HCT116 (cell line): ENCODE measurements around the gene RRBP1. TPM values are rescaled to one million over a fixed set of nuclear protein-coding genes. Genes with fewer than 3 reads are reported as not detected.

Experiments
- ATAC-seq: fragments of 200-7000 bp; cut with Tn5 transposase; 2 replicates; pipeline ENCODE4 v1.9.1; 2020; ENCODE audit warnings: mild to moderate bottlenecking, moderate library complexity
- BruUV-seq: library from RNA; stranded (reverse); fragments of 400-500 nt; replicated peaks from 2 replicates; lab custom pipeline; 2021; lab: Mats Ljungman, UMichigan
- CTCF ChIA-PET: fragments of 300-600 bp; sonication (Branson Sonifier 250); formaldehyde crosslinking; loops from one replicate; lab custom pipeline; 2021; ENCODE audit warnings: antibody characterized with exemption; lab: Charles Lee
- POLR2A ChIA-PET: fragments of 300-600, 350-600 bp; sonication (Branson Sonifier 250); formaldehyde crosslinking; loops from one replicate; lab custom pipeline; 2021; ENCODE audit warnings: antibody characterized with exemption; lab: Charles Lee
- RAD21 ChIA-PET, 2 experiments: fragments of 300-600 bp; sonication (Branson Sonifier 250); formaldehyde crosslinking; loops; one replicate each; lab custom pipeline; 2023; ENCODE audit warnings: low total read pairs in 2 of 2; ENCODE audit not compliant: uncharacterized antibody in 2 of 2, unreplicated experiment in 2 of 2, low non-redundant PET in 1 of 2; lab: Charles Lee
- DNase-seq: peaks from one replicate; pipeline ENCODE4 v3.0.0-alpha.2; 2010; ENCODE audit warnings: low read depth, low spot score
- H2AFZ ChIP-seq: fragments of 200-600 bp; shearing (Covaris generic), sonication (generic); 2 replicates; pipeline ENCODE4 v1.6.1; 2017; ENCODE audit warnings: low read depth, mixed run types, mixed read lengths, antibody characterized with exemption, low read length; ENCODE audit not compliant: poor library complexity, severe bottlenecking
- H3K27ac ChIP-seq: 2 replicates; pipeline ENCODE4 v1.5.1; 2012; ENCODE audit warnings: low read depth, low read length
- H3K27me3 ChIP-seq: fragments of 200-600 bp; sonication (generic); 2 replicates; pipeline ENCODE4 v1.6.1; 2016; ENCODE audit warnings: mixed run types, low read length, mixed read lengths; ENCODE audit not compliant: insufficient read depth
- H3K36me3 ChIP-seq, 2 experiments: fragments of 200-500 bp in 1 of 2; fragments of 200-600 bp in 1 of 2; sonication (Bioruptor generic) in 1 of 2; sonication (generic) in 1 of 2; 2 replicates each; pipeline versions ENCODE4 v1.5.1 to v1.6.1; 2014 to 2016; ENCODE audit warnings: low read length in 2 of 2, inconsistent platforms in 1 of 2, mixed read lengths in 1 of 2, mixed run types in 1 of 2; ENCODE audit not compliant: insufficient read depth in 2 of 2, control insufficient read depth in 1 of 2
- H3K4me1 ChIP-seq, 2 experiments: fragments of 200-600 bp in 1 of 2; sonication (generic) in 1 of 2; 2 replicates each; pipeline versions ENCODE4 v1.5.1 to v1.6.1; 2012 to 2017; ENCODE audit warnings: low read length in 2 of 2, inconsistent platforms in 1 of 2, mild to moderate bottlenecking in 1 of 2, mixed read lengths in 1 of 2, mixed run types in 1 of 2, moderate library complexity in 1 of 2; ENCODE audit not compliant: insufficient read depth in 2 of 2, control insufficient read depth in 1 of 2
- H3K4me2 ChIP-seq: fragments of 200-600 bp; sonication (generic); 2 replicates; pipeline ENCODE4 v1.6.1; 2017; ENCODE audit warnings: mixed run types, low read length, mixed read lengths
- H3K4me3 ChIP-seq, 2 experiments: fragments of 200-600 bp in 1 of 2; sonication (generic) in 1 of 2; replicated peaks in 1 of 2; 2 replicates each; pipeline ENCODE4 v1.5.1; 2011 to 2016; ENCODE audit warnings: low read length in 2 of 2, control low read depth in 1 of 2, low read depth in 1 of 2, mild to moderate bottlenecking in 1 of 2, mixed read lengths in 1 of 2, mixed run types in 1 of 2
- H3K79me2 ChIP-seq: fragments of 200-600 bp; sonication (generic); 2 replicates; pipeline ENCODE4 v1.6.1; 2017; ENCODE audit warnings: mild to moderate bottlenecking, mixed run types, low read length, moderate library complexity, mixed read lengths; ENCODE audit not compliant: insufficient read depth
- H3K9ac ChIP-seq: fragments of 200-600 bp; sonication (generic); 2 replicates; pipeline ENCODE4 v1.6.1; 2016; ENCODE audit warnings: low read length, mixed read lengths
- H3K9me2 ChIP-seq: fragments of 200-600 bp; sonication (generic), shearing (Covaris generic); 2 replicates; pipeline ENCODE4 v1.6.1; 2017; ENCODE audit warnings: mixed run types, mild to moderate bottlenecking, moderate library complexity; ENCODE audit not compliant: insufficient read depth
- H3K9me3 ChIP-seq, 2 experiments: fragments of 200-500 bp in 1 of 2; fragments of 200-600 bp in 1 of 2; sonication (Bioruptor generic) in 1 of 2; sonication (generic) in 1 of 2; 2 replicates each; pipeline ENCODE4 v1.6.1; 2014 to 2017; ENCODE audit warnings: low read length in 2 of 2, mixed read lengths in 2 of 2, inconsistent platforms in 1 of 2, low read depth in 1 of 2, mild to moderate bottlenecking in 1 of 2, mixed run types in 1 of 2, moderate library complexity in 1 of 2; ENCODE audit not compliant: control insufficient read depth in 1 of 2, insufficient read depth in 1 of 2
- H4K20me1 ChIP-seq: fragments of 200-600 bp; sonication (generic), shearing (Covaris generic); 2 replicates; pipeline ENCODE4 v1.6.1; 2017; ENCODE audit warnings: mixed run types, mild to moderate bottlenecking, moderate library complexity; ENCODE audit not compliant: insufficient read depth
- CBX3 ChIP-seq: IDR thresholded peaks from 2 replicates; pipeline ENCODE4 v1.6.1; 2012; ENCODE audit warnings: low read depth
- CEBPB ChIP-seq: IDR thresholded peaks from 2 replicates; pipeline ENCODE4 v1.6.1; 2012; ENCODE audit warnings: low read depth
- CTCF ChIP-seq, 3 experiments: fragments of 200-600 bp in 1 of 3; sonication (generic) in 1 of 3; IDR thresholded peaks in 2 of 3; conservative IDR thresholded peaks in 1 of 3; 2 replicates each; pipeline ENCODE4 v1.5.1; 2012 to 2017; ENCODE audit warnings: low read depth in 2 of 3, low read length in 2 of 3, antibody characterized with exemption in 1 of 3, borderline replicate concordance in 1 of 3, control low read depth in 1 of 3, mild to moderate bottlenecking in 1 of 3, mixed read lengths in 1 of 3, mixed run types in 1 of 3, moderate library complexity in 1 of 3; ENCODE audit not compliant: insufficient read depth in 1 of 3
- EZH2 ChIP-seq: fragments of 200-600 bp; sonication (generic); IDR thresholded peaks from 2 replicates; pipeline ENCODE4 v1.6.1; 2017; ENCODE audit warnings: antibody characterized with exemption, mixed run types
- FOSL1 ChIP-seq: IDR thresholded peaks from 2 replicates; pipeline ENCODE4 v1.6.1; 2012; ENCODE audit warnings: low read depth
- JUND ChIP-seq: IDR thresholded peaks from 2 replicates; pipeline ENCODE4 v1.6.1; 2012
- POLR2AphosphoS5 ChIP-seq: IDR thresholded peaks from 2 replicates; pipeline ENCODE4 v1.6.1; 2011; ENCODE audit warnings: mild to moderate bottlenecking, low read depth, low read length, moderate library complexity
- RAD21 ChIP-seq: IDR thresholded peaks from 2 replicates; pipeline ENCODE4 v1.6.1; 2012; ENCODE audit warnings: low read depth, mild to moderate bottlenecking
- REST ChIP-seq: IDR thresholded peaks from 2 replicates; pipeline ENCODE4 v1.6.1; 2012; ENCODE audit warnings: low read depth
- SP1 ChIP-seq: IDR thresholded peaks from 2 replicates; pipeline ENCODE4 v1.6.1; 2012; ENCODE audit warnings: low read depth
- SRF ChIP-seq: IDR thresholded peaks from 2 replicates; pipeline ENCODE4 v1.6.1; 2012; ENCODE audit warnings: low read depth
- YY1 ChIP-seq: IDR thresholded peaks from 2 replicates; pipeline ENCODE4 v1.6.1; 2011; ENCODE audit warnings: low read length, low read depth, moderate library complexity, mild to moderate bottlenecking; ENCODE audit not compliant: insufficient replicate concordance; ENCODE audit errors: extremely low read depth
- ZBTB33 ChIP-seq: IDR thresholded peaks from 2 replicates; pipeline ENCODE4 v1.6.1; 2011; ENCODE audit warnings: mild to moderate bottlenecking, low read length, moderate library complexity; ENCODE audit not compliant: insufficient replicate concordance; ENCODE audit errors: extremely low read depth
- ZFX ChIP-seq: fragments of 450-650 bp; IDR thresholded peaks from 2 replicates; pipeline ENCODE4 v1.6.1; 2017
- ZNF274 ChIP-seq: fragments of 200-500 bp; sonication (Bioruptor generic); IDR thresholded peaks from 2 replicates; pipeline ENCODE4 v1.6.1; 2014; ENCODE audit warnings: mild to moderate bottlenecking, low read depth, low read length, inconsistent platforms
- intact Hi-C: fragments of 100-400 bp; cut with micrococcal nuclease; formaldehyde crosslinking; loops from 2 replicates; pipeline ENCODE4 v1.10.0; 2022
- total RNA-seq: library from RNA; stranded (reverse); gene quantifications from one replicate; pipeline ENCODE4 v1.2.1, GENCODE V29; 2021; ENCODE audit not compliant: unreplicated experiment

The RRBP1 gene
- total RNA-seq, 1 experiment from 2014 or later: 123 TPM

- BruUV-seq: no TSS peak
- Histone ChIP-seq H3K27me3 (no peaks in the 10 kb centered on the region), H3K27ac (no peak overlapping the region), H3K79me2 (no peaks in the 10 kb centered on the region), H3K4me1 (no peaks in the 10 kb centered on the region), H3K4me2 (no peak overlapping the region), H3K9ac (no peak overlapping the region), H3K9me2 (no peaks in the 10 kb centered on the region), H3K36me3 (peaks cover 7 to 19% of the 10 kb centered on the region in 2 experiments; a peak in 3 of 4 replicates), H3K9me3 (no peaks in the 10 kb centered on the region), H3K4me3 (no peak overlapping the region), H2AFZ (no peak overlapping the region), H4K20me1 (no peaks in the 10 kb centered on the region)
- ChIA-PET POLR2A (no interaction called here), CTCF (no interaction called here), RAD21 (no interaction called here)
- DNase-seq (no peak), ATAC-seq (no peak)
- intact Hi-C loops: no loop called here
- TF ChIP-seq FOSL1 (no peak), CEBPB (no peak), CTCF (IDR thresholded peaks at IDR 0.05 in 2 of 3, conservative IDR thresholded peaks at IDR 0.05 in 1 of 3; ENCODE audit: borderline replicate concordance in 1 of 3, insufficient read depth in 1 of 3, low read depth in 2 of 3, low read length in 2 of 3) (no peak), RAD21 (no peak), SRF (no peak), REST (no peak), SP1 (no peak), ZBTB33 (no peak), ZFX (no peak), CBX3 (no peak), YY1 (no peak), ZNF274 (no peak), POLR2AphosphoS5 (no peak), JUND (no peak), EZH2 (no peak)
Measured at GRCh38 chr20:17625246-17626051, 56.6 kb downstream of the RRBP1 start.
